CD4-positive, alpha-beta T cell treated with Interleukin-12 subunit alpha and Interleukin-12 subunit beta, for 1 hour (primary cell): ENCODE data around the gene ARHGAP24.
"Not testable (repeated sequence)": the region's sequence is repeated elsewhere in the genome, so short reads cannot be mapped to it uniquely, and the experiment has no call there.

Source experiments
- DNase-seq: peaks from one replicate; pipeline ENCODE4 v3.0.0-alpha.2; 2020

The ARHGAP24 gene

DNA sequence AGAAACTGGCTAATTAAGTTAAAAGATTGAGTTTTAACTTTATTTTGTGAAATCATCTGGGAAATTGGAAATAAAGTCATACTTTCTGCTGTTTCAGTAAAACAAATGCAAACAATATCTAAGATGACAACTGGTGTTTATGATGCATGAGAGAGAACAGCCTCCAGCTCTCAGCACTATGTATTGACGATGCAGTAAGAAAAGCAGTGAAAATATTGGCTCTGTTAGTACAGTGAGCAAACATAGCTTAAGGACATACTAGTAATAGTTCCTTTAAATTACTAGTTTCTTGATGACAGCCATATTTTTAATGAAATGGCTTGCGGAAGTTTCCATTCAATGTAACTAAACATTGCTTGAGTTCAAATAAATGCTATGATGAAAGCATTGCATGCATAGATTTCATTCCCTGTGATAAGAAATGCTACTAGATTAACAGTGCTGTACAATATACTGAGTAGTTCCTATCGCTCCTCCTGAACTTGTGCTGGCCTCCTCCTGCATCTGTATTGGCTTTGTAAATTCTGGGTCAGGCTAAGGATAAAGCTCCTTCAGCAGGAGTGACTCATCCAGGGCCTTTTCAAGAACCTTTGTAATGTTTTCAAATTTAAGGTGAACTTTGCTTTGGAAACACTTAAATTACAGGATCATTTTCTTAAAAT lies 11.6 kb downstream of the ARHGAP24 start:
- DNase-seq, result no peak

DNA sequence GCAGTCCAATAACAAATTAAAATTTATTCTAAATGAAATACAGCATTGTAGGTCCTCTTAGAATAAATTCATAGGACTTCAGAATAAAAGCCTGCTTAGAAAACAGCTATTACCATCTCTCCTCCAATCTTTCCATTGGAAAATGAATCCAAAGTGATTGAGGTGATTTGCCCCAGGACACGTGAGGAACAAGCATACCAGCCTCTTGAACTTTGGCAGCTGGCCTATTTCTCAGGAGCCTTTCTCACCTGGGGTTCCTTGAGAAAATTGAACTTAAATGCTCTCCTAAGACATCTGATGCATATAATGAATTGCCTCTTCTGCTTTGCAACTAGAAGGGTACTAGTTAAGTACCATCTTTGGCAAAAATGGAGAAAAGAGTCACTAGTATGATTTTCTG lies 13.5 kb downstream of the ARHGAP24 start:
- DNase-seq, result no peak

DNA sequence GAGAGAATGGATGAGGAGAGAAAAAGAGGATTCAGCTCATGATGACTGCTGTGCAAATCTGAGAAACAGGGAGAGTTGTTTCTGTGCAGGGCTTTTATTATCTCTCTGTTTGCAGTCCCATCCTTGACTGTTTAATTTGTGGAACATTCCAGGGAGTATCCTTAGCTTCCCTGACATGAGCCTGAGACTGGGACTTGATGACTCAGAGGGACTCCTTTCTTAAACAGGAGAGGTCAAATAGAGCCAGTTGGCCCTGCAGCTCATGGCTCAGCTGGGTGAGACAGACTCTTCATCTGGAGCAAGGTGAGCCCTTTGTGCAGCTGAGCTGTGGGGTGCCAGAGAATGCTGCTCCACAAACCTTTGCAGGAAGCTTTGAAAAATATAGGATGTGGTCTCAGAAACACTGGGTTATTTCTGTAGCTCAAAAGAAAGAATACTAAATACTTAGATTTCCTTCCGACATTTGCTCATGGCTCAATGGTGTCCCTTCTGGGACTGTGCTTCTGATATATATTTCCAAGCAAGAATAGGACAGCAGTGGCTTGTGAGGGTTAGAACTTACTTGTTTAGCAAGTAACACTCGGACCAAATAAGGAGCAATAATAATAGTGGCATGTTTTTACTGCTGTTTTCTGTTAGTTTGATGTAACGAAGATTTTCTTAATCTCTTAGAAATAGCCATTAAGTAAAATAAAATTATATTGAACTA lies 14.5 kb downstream of the ARHGAP24 start:
- DNase-seq, result no peak

DNA sequence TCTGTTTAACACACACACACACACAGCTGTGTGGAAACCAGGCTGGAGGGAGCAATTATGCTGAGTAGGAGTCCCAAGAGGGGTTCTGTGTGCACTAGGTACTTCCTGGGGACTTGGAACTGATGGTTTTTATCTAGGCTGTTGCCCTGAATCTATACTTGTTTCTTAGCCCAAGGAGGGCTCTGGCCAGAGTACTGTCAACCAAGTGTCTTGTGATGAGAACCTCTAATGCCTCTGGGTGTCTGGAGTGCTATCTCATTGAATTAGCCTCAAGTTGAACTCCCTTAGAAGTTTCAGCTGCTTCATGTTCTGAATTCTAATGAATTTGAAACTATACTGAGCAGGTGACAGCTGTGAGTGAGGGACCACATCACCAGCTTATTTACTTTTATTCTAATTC lies 16.6 kb downstream of the ARHGAP24 start:
- DNase-seq, result no peak

DNA sequence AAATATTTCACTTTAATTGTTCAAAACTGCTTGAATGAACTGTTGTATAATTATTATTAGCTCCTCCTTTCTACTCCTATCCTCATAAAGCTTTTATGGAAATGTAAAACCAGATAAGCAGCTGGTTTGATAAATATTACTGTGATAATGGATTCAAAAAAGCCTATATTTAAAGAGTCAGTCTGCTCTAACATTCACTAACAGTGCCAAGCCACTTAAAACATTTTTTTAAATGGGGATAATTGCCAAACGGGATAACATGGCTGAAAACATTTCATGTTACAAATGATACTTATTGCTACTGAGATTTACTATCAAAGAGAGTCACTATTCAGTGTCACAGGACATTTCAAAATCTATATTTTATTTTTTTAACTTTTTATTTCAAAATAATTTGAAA lies 17.4 kb downstream of the ARHGAP24 start:
- DNase-seq, result no peak

DNA sequence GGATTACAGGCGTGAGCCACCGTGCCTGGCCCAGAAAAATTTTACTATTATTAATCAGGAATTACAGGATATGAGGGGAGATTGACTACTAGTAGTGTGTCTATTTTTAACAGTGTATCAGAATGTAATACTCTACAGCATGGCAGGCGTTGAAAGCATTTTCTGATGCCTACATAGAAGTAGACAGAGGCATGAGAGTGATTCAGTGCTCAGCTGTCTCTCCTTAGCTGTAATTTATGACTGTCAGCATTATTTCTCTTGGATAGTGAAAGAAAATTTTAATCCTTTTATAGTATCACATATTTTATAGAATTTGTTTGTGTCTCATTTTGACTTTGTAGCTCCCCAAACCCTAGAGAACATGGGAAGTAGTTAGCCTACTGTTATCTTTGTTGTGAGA lies 20.7 kb downstream of the ARHGAP24 start:
- DNase-seq, result no peak

DNA sequence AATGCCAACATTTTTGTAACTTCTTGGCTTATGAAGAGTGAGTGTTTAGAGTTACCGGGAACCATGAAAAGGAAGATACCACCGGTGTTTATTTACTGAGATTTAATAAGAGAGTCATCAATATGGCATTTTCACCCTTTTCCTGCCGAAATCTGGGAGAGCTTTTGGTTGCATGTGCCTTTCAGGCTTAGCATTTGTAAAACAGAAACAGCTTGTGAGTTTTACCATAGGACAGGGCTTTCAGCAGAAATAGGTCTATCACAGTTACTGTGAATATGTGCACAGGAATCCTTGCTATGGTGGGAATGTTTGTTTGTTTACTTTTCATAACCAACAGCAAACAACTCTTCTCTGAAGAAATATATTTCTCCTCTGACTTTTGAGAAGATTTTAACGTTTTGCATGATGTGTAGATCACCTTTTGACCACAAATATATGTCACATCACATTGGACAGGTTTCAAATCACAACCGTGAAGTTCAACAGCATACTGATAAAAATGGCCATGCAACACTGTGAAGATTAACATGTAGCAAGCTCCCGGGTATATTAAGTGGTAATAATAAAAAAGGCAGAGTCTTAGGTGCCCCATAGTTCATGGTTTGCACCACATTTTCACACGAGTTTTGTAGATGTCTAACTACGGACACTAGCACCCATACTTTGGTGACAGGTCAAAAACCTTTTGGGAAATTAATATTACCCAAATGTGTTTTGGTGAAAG lies 21.3 kb downstream of the ARHGAP24 start:
- DNase-seq, result no peak

DNA sequence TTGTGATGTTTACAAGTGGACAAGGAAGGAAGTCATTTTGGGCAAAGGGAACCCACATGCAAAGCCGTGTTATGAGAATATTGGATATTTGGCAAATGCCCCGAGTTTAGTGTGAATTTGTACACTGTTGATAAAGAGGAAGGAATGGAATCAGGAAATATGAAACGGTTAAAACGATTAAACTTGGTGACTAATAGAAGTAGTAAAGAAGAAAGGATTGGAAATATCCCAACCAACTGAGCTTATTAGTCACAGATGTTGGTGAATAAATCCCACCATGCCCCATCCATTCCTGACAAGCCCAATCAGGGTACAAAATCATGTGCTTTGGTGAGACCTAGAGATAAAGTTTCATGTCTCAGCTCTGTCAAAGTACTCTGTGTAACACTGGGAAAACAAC lies 22.0 kb downstream of the ARHGAP24 start:
- no peak for DNase-seq

DNA sequence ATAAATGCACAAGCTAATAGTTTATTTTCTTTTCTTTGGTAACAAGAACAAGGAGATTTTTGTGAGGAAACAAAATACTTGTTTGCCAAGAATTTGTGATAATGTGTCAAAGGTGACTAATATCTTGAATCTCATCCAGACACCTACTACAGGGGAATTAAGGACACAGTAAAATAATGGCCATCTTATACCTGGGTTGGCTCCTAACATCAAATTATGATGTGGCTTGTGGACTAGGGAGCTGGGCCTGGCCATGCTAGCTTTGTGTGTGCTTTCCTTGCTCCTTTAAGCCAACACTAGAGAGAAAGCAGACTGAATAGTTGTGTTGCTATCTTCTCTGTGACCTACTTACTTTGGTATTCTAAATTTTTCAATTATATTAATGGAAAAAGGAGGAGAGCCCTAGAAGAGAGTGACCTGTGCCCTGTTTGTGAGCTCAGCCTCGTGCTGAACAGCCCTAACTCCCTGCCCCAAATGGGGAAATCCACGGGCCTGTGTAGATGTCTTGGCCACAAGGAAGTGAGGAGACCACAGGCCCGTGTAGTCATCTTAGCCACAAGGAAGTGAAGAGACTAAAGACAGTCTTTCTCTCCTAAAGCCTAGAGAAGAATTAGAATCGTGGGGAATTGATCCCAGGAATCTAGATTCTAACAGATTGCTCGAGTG lies 23.3 kb downstream of the ARHGAP24 start:
- peak; percentile 5 for DNase-seq

DNA sequence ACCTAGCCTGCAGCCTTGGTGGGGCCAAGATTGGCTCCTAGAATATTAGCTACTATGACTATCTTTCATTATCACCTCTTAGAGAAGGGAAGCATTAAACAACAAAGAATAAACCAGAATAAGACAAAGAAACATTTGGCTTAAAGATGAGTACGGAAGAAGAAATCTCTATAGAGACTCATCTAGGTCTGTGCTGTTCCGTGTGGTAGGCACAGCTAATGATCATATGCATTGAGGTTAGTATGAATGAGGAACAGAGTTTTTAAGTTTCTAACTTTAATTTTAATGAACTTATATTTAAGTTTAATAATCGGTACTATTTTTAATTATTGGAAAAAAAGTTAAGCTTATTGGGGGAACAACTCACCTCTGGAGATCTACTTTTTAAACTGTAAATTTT lies 24.6 kb downstream of the ARHGAP24 start:
- DNase-seq, result no peak

DNA sequence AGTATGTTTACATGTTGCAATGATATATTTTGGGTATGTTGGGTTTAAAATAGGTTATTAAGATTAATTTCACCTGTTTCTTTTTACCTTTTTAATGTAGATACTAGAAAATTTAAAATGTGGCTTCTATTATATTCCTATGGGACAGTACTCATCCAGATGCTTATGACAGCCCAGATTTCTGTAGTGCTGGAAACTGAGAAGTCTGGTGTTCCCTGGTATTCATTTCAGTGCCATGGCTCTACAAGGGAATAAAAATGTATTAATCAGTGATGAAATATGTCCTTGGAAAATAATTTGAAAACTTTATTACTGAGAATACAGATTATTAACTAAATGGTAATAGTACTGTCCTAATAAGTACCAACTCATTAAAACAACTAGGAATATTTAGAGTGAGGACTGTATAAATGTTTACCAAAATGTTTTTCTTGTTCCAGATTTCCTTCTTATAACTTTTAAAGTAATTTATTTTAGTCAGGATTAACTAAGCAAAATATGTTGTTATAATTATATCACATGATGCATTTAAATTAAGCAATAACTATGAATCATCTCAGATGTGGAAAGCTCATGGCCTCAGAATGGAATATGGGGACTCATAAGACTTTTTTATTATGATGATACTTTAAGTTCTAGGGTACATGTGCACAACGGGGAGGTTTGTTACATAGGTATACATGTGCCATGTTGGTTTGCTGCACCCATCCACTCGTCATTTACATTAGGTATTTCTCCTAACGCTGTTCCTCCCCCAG lies 25.3 kb downstream of the ARHGAP24 start:
- DNase-seq, result no peak

DNA sequence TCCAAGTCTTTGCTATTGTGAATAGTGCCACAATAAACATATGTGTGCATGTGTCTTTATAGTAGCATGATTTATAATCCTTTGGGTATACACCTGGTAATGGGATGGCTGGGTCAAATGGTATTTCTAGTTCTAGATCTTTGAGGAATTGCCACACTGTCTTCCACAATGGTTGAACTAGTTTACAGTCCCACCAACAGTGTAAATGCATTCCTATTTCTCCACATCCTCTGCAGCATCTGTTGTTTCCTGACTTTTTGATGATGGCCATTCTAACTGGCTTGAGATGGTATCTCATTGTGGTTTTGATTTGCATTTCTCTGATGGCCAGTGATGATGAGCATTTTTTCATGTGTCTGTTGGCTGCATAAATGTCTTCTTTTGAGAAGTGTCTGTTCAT lies 26.2 kb downstream of the ARHGAP24 start:
- DNase-seq, result not testable (repeated sequence)

DNA sequence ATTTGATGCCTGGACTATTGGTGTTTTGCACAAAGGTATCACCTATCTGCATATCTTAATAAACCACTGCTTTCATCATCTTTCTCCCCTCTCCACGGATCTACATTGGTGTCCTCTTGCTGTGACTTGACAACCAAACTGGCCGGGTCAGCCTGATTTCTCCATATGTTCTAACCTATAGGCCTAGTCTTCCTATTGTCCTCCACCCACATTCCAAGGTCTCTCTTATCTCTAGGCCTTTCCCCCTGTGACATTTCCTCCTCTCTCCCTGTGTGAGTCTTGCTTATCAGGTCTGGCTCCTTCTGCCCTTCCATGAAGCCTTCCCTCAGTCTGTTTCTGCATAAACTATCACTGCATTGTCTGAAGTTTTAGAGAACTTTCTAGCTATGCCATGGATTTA lies 33.7 kb downstream of the ARHGAP24 start:
- no peak for DNase-seq

DNA sequence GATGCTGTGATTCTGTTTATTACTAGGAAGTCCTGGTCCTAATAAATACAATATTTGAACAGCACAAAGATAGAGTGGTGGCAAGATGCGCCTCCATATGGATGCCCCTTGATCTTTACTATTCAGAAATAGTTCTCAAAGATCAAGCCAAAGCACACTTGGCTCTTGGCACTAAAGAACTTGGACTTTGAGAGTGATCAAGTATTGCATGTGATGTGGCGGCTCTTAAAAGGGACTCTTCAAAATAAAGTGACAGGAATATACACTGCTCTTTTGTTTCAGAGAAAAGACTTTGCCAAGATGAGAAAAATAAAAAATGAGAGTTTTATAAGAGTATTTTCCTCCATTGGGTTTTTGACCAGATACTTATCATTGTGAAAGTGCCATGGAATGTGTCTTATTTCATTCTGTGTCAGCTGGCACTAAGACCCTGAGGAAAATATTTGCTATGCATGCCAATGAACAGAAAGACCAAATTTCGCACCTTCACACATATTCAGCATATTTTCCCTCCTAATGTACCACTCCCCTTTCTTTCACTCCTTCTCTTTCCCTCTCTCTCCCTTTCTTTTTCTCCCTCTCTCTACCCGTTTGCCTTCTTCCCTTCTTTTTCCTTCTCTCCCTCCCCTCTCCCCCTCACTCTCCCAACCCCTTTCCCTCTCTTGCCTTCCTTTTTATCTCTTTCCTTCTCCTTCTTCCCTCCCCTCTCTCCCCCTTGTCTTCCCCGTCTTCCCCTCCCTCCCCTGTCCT lies 35.1 kb downstream of the ARHGAP24 start:
- no peak for DNase-seq

DNA sequence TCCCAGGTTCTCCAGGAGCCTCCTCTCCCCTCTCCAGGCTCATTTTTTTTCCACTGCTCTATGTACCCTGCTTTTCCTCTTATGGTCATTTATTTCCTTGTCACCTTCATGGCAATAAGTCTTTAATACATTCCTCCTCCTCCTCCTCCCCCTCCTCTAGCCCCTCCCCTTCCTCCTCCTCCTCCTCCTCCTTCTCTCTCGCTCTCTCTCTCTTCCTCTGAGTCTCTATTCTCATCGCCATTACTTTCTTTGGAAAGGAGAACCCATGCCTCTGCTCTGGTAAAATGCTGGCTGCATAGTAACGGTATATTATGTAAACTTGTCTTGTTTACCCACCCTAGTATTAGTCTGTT lies 35.7 kb downstream of the ARHGAP24 start:
- DNase-seq, result no peak

DNA sequence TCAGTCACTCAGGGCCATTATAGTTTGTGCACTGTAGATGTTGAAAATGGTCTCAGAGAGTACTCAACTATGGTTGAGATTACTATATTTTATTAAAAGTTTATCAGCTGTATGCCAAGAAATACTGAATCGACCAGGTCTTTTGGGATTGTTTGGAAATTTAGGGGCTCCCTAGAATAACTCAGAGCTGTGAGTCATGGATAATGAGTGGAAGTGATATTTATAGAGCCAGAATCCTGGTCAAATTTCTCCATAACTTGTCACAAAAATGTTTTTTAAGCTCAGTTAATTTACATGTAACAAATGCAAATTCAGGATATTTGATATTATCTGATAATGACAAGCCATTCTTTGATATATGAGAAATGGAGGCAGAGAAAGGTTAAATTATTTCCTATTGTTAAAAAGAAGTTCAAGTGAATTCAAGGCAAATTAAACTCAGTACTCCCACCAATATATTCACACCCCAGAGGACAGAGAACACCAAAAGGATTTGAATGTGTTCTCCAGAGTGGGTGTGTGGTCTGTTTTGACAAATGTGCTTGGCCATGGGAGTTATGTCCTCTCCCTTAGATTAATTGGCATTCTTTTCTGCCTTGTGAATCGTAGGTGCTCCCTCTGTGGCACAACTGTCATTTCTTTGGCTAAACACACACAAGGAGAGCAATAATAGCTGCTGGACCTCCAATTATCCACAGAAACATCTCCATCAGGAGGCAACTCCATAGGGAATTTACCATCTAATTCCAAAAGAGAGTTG lies 37.7 kb downstream of the ARHGAP24 start:
- DNase-seq, result no peak

DNA sequence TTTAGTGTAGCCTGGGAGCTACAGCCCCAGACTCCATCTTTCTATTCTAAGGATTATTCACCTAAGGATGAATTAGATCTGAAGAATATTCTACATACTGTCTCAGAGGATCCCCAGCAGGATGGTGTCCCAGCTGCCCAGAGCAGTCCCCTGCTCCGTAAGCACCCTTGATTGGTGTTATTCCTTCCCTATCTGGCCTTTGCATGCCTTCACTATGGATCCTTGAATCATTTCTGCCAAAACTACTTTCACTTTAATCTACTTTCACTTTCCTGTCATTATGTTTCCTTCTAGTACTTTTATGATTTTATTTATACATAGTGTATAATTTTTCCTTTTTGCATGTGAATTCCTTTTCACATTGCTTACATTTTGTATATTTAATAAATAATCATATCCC lies 39.2 kb downstream of the ARHGAP24 start:
- DNase-seq, result no peak

DNA sequence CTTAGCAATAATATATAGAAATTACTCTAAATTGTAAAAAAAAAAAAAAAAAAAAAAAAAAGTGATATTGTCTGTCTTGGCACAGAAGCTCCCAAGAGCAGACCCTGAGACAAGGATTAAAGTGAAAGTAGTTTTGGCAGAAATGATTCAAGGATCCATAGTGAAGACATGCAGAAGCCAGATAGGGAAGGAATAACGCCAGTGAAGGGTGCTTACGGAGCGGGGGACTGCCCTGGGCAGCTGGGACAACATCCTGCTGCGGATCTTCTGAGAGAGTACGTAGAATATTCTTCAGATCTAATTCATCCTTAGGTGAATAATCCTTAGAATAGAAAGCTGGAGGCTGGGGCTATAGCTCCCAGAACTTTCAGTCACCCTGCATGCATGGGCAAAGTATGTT lies 39.8 kb downstream of the ARHGAP24 start:
- no peak for DNase-seq

DNA sequence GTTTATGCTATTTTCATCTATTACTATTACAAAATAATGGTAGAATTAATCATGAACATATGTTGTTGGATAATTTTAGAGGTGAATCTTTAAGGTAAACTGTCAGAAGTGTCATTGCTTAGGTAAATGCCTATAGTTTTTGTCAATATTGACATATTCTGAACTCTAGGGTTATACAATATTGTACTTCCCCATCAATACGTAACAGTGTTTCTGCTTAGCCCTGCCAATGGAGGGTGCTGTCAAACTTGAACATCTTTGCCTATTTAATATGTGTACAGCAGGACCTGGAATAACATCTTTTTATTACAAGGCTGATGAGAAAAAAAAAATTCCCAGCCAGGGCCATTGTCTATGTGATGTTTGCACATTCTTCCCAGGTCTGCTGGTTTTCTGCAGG lies 40.8 kb downstream of the ARHGAP24 start:
- DNase-seq, result no peak

DNA sequence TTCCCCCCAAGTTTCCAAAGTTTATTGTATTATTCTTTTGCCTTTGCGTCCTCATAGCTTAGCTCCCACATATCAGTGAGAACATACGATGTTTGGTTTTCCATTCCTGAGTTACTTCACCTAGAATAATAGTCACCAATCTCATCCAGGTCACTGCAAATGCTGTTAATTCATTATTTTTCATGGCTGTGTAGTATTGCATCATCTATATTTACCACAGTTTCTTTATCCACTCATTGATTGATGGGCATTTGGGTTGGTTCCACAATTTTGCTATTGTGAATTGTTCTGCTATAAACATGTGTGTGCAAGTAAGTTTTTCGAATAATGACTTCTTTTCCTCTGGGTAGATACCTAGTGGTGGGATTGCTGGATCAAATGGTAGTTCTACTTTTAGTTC lies 43.6 kb downstream of the ARHGAP24 start:
- not testable (repeated sequence) for DNase-seq
